PC-9 (cell line): ENCODE results near the gene ZDHHC9. TPM values are rescaled to one million over a fixed set of nuclear protein-coding genes. Genes with fewer than 3 reads are reported as not detected.

ENCODE experiments used
- BruUV-seq: library from RNA; stranded (reverse); fragments of 400-500 nt; replicated peaks from 2 replicates; lab custom pipeline; 2021; lab: Mats Ljungman, UMichigan
- CTCF ChIA-PET: fragments of 300-600 bp; sonication (Branson Sonifier 250); formaldehyde crosslinking; loops from one replicate; lab custom pipeline; 2022; ENCODE audit warnings: antibody characterized with exemption; lab: Charles Lee
- POLR2A ChIA-PET: fragments of 300-600 bp; sonication (Branson Sonifier 250); formaldehyde crosslinking; loops from one replicate; lab custom pipeline; 2022; ENCODE audit warnings: antibody characterized with exemption; ENCODE audit not compliant: unreplicated experiment; lab: Charles Lee
- DNase-seq, 2 experiments: peaks; one replicate each; pipeline versions ENCODE4 v3.0.0 to v3.0.0-alpha.2; 2015 to 2022; ENCODE audit warnings: mixed read lengths in 1 of 2
- H2AFZ ChIP-seq: fragments of 200-600 bp; sonication (generic); 2 replicates; pipeline ENCODE4 v1.8.1; 2017; ENCODE audit warnings: antibody characterized with exemption
- H3F3A ChIP-seq: fragments of 200-600 bp; sonication (generic); 2 replicates; pipeline ENCODE4 v1.8.1; 2017; ENCODE audit warnings: antibody characterized with exemption, mild to moderate bottlenecking, low read depth; ENCODE audit not compliant: insufficient read depth
- H3K27ac ChIP-seq: fragments of 200-600 bp; sonication (generic); 2 replicates; pipeline ENCODE4 v1.6.1; 2016; ENCODE audit warnings: mixed run types
- H3K27me3 ChIP-seq: fragments of 200-600 bp; sonication (generic); 2 replicates; pipeline ENCODE4 v1.6.1; 2016; ENCODE audit warnings: low read depth, mixed run types; ENCODE audit not compliant: insufficient read depth
- H3K36me3 ChIP-seq: fragments of 200-600 bp; sonication (generic); 2 replicates; pipeline ENCODE4 v1.6.1; 2016; ENCODE audit warnings: low read depth, mixed run types
- H3K4me1 ChIP-seq: fragments of 200-600 bp; sonication (generic); replicated peaks from 2 replicates; pipeline ENCODE4 v1.6.1; 2016; ENCODE audit warnings: mixed run types; ENCODE audit not compliant: insufficient read depth
- H3K4me2 ChIP-seq: fragments of 200-600 bp; sonication (generic); 2 replicates; pipeline ENCODE4 v1.6.1; 2017; ENCODE audit warnings: mixed run types
- H3K4me3 ChIP-seq: fragments of 200-600 bp; sonication (generic); 2 replicates; pipeline ENCODE4 v1.6.1; 2016; ENCODE audit warnings: mixed run types
- H3K79me2 ChIP-seq: fragments of 200-600 bp; sonication (generic); 2 replicates; pipeline ENCODE4 v1.6.1; 2017; ENCODE audit warnings: low read depth, mixed run types
- H3K9me2 ChIP-seq: fragments of 200-600 bp; sonication (generic); 2 replicates; pipeline ENCODE4 v1.8.1; 2017; ENCODE audit warnings: mild to moderate bottlenecking; ENCODE audit not compliant: insufficient read depth
- H3K9me3 ChIP-seq: fragments of 200-600 bp; sonication (generic); 2 replicates; pipeline ENCODE4 v1.8.1; 2016; ENCODE audit warnings: low read depth; ENCODE audit not compliant: insufficient read depth
- H4K20me1 ChIP-seq: fragments of 200-600 bp; sonication (generic); 2 replicates; pipeline ENCODE4 v1.8.1; 2017; ENCODE audit not compliant: insufficient read depth
- EZH2 ChIP-seq: fragments of 200-600 bp; sonication (generic); IDR thresholded peaks from 2 replicates; pipeline ENCODE4 v1.8.0; 2017; ENCODE audit warnings: antibody characterized with exemption, low read depth
- intact Hi-C: fragments of 100-400 bp; cut with micrococcal nuclease; formaldehyde crosslinking; loops from one replicate; pipeline ENCODE4 v1.10.0; 2022; ENCODE audit not compliant: unreplicated experiment
- total RNA-seq: library from RNA; stranded (reverse); gene quantifications from 2 replicates; pipeline ENCODE4 v1.2.3, GENCODE V29; 2021
- TF ChIP-seq, protein P1 (sequence below): fragments of 200-600 bp; sonication (generic); conservative IDR thresholded peaks from 2 replicates; pipeline ENCODE4 v1.6.1; 2017; ENCODE audit warnings: mixed run types, antibody characterized with exemption, mild to moderate bottlenecking, moderate library complexity

The ZDHHC9 gene
- total RNA-seq, 1 experiment from 2014 or later, result 108 TPM

DNA sequence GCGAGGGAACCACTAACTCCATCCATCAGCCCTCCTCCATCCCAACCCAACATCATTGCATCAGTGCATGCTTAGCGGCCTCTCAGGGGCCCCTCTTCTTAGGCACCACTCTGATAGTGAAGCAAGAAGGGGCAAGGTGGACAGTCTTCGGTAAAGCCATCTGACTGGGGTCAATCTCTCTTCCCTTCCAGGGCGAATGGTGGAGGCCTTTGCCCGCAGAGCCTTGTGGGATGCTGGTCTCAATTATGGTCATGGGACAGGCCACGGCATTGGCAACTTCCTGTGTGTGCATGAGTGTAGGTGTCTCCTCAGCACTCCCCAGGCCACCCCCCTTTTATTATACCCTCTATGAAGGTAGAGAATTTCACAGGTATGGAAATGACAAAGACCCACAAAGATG lies 82.7 kb downstream of the ZDHHC9 start:
- DNase-seq, result no peak
- H3F3A ChIP-seq, result no peaks in the 10 kb centered on the region

DNA sequence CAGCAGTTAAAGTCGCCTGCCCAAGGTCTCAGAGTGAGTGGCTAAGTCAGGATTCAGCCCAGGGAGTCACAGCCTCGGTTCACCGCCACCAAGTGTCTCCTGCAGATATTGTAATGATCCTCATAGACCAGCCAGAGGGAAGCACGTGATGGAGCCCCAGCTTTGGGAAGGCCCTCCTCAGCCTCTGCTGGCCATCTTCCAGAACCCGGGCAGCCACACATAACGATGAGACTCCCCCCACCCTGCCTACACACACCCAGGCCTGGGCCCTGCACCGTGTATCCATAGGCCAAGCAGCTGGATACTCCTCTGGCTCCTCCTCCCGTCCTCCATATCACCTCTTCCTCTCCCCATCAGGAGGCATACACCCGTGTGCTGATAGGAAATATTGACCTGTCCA lies 83.5 kb downstream of the ZDHHC9 start:
- no peaks in the 10 kb centered on the region for H4K20me1 ChIP-seq
- H3K36me3 ChIP-seq, result no peaks in the 10 kb centered on the region
- DNase-seq, result no peak
- POLR2A ChIA-PET, result no interaction called here
- no peaks in the 10 kb centered on the region for H3K9me3 ChIP-seq
- H3F3A ChIP-seq, result no peaks in the 10 kb centered on the region
- CTCF ChIA-PET, result interaction anchor here (0.6 to 0.8 kb wide), 2 partner anchors 63 to 146 kb away, joined by 3 to 8 read pairs; partner anchors contain the start of gene UTP14A
- no peak overlapping the region for H3K4me2 ChIP-seq
- intact Hi-C loops, result no loop called here
- H3K27ac ChIP-seq, result no peak overlapping the region
- no peaks in the 10 kb centered on the region for H3K9me2 ChIP-seq
- H2AFZ ChIP-seq, result no peak overlapping the region
- H3K4me3 ChIP-seq, result no peak overlapping the region
- TF ChIP-seq, protein P1, sequence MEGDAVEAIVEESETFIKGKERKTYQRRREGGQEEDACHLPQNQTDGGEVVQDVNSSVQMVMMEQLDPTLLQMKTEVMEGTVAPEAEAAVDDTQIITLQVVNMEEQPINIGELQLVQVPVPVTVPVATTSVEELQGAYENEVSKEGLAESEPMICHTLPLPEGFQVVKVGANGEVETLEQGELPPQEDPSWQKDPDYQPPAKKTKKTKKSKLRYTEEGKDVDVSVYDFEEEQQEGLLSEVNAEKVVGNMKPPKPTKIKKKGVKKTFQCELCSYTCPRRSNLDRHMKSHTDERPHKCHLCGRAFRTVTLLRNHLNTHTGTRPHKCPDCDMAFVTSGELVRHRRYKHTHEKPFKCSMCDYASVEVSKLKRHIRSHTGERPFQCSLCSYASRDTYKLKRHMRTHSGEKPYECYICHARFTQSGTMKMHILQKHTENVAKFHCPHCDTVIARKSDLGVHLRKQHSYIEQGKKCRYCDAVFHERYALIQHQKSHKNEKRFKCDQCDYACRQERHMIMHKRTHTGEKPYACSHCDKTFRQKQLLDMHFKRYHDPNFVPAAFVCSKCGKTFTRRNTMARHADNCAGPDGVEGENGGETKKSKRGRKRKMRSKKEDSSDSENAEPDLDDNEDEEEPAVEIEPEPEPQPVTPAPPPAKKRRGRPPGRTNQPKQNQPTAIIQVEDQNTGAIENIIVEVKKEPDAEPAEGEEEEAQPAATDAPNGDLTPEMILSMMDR, result no peak
- TF ChIP-seq EZH2, result no peak
- H3K27me3 ChIP-seq, result no peaks in the 10 kb centered on the region
- no peaks in the 10 kb centered on the region for H3K4me1 ChIP-seq
- BruUV-seq, result no TSS peak
- H3K79me2 ChIP-seq, result no peaks in the 10 kb centered on the region

More for the DNA sequence above, 82.7 kb downstream of the ZDHHC9 start:
- no peaks in the 10 kb centered on the region for H3K9me2 ChIP-seq
- no peak overlapping the region for H3K4me3 ChIP-seq
- H3K4me2 ChIP-seq, result no peak overlapping the region
- H3K4me1 ChIP-seq, result no peaks in the 10 kb centered on the region
- POLR2A ChIA-PET, result no interaction called here
- H3K79me2 ChIP-seq, result no peaks in the 10 kb centered on the region
- H4K20me1 ChIP-seq, result no peaks in the 10 kb centered on the region
- no peaks in the 10 kb centered on the region for H3K27me3 ChIP-seq
- H3K36me3 ChIP-seq, result no peaks in the 10 kb centered on the region
- CTCF ChIA-PET, result no interaction called here
- H2AFZ ChIP-seq, result no peak overlapping the region
- TF ChIP-seq, protein P1, result no peak
- no peak for TF ChIP-seq EZH2
- intact Hi-C loops, result no loop called here
- no TSS peak for BruUV-seq
- H3K9me3 ChIP-seq, result no peaks in the 10 kb centered on the region
- H3K27ac ChIP-seq, result no peak overlapping the region

DNA sequence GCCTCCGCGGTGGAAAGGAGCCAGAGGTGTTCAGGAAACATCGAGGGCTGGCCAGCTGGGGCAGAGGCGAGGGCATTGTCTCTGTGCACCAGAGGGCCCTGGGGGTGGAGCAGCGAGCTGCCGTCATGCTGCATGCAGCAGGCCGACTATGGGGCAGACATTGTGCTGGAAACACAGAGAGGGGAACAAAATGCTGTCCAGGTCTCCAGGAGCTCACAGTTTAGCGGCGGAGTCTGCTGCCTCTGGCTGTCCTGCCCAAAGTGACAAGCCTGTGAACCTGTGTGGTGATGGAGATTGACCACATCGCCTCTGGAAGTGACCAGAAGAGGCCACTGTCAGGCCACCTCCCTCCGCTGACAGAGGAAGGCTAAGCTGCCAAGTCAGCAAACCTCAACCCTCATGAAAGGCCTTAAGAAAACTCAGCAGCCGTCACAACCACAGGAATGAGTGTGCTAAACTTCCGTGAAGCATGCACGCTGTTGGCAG lies 84.1 kb downstream of the ZDHHC9 start:
- BruUV-seq, result no TSS peak
- no peak overlapping the region for H2AFZ ChIP-seq

More for the DNA sequence above, 84.1 kb downstream of the ZDHHC9 start:
- DNase-seq, result peak in 1 of 2 experiments; percentile 63
- intact Hi-C loops, result loop anchor here (1.0 to 10.0 kb wide), 2 partner anchors 64 to 145 kb away; partner anchors contain the start of gene UTP14A
- POLR2A ChIA-PET, result no interaction called here
- H4K20me1 ChIP-seq, result no peaks in the 10 kb centered on the region
- H3K4me3 ChIP-seq, result no peak overlapping the region
- H3K27me3 ChIP-seq, result no peaks in the 10 kb centered on the region
- H3K27ac ChIP-seq, result no peak overlapping the region
- no peaks in the 10 kb centered on the region for H3K9me2 ChIP-seq
- no peaks in the 10 kb centered on the region for H3F3A ChIP-seq
- no peak overlapping the region for H3K4me2 ChIP-seq
- H3K4me1 ChIP-seq, result no peaks in the 10 kb centered on the region
- H3K79me2 ChIP-seq, result no peaks in the 10 kb centered on the region
- H3K9me3 ChIP-seq, result no peaks in the 10 kb centered on the region
- CTCF ChIA-PET, result interaction anchor here (0.6 to 0.8 kb wide), 3 partner anchors 33 to 146 kb away, joined by 3 to 8 read pairs (median 3); partner anchors contain the start of gene UTP14A
- H3K36me3 ChIP-seq, result no peaks in the 10 kb centered on the region
- TF ChIP-seq EZH2, result no peak
- TF ChIP-seq, protein P1, result no peak
